GM10266 (cell line): ENCODE results near the gene DCLK3.

Source experiments
- DNase-seq: peaks from one replicate; pipeline ENCODE4 v3.0.0; 2012; ENCODE audit errors: extremely low spot score
- CTCF ChIP-seq: IDR thresholded peaks from 2 replicates; pipeline ENCODE4 v1.5.1; 2012; ENCODE audit warnings: mild to moderate bottlenecking, low read depth; ENCODE audit not compliant: control insufficient read depth, insufficient read depth; ENCODE audit errors: missing control alignments

Gene DCLK3

GRCh38 chr3:36784138-36784635 is 19.8 kb upstream of the DCLK3 start:
- no peak for TF ChIP-seq CTCF
- DNase-seq = no peak

- TF ChIP-seq CTCF = no peak
- no peak for DNase-seq
These were observed 13.3 kb upstream of the DCLK3 start for GRCh38 chr3:36777424-36778218.

GRCh38 chr3:36776436-36776835 is 12.1 kb upstream of the DCLK3 start:
- no peak for TF ChIP-seq CTCF
- DNase-seq = no peak

GRCh38 chr3:36774052-36774451 is 9.7 kb upstream of the DCLK3 start:
- no peak for TF ChIP-seq CTCF
- DNase-seq = no peak

GRCh38 chr3:36771931-36772330 is 7.6 kb upstream of the DCLK3 start:
- no peak for DNase-seq
- no peak for TF ChIP-seq CTCF

GRCh38 chr3:36769926-36770325 is 5.6 kb upstream of the DCLK3 start:
- no peak for TF ChIP-seq CTCF
- DNase-seq = no peak

GRCh38 chr3:36765104-36765503 is 751 bp upstream of the DCLK3 start:
- no peak for DNase-seq
- no peak for TF ChIP-seq CTCF
